ENCODE data around the gene NGEF.

GRCh38 chr2:233025706-233026105 is 12.7 kb upstream of the NGEF start:
- TF ChIP-seq REST (IDR thresholded peaks at IDR 0.05; ENCODE audit: insufficient read depth in 1 of 2, low read depth in 2 of 2, low read length in 2 of 2) (no peak), TAF1 (IDR thresholded peaks at IDR 0.05; ENCODE audit: borderline replicate concordance, insufficient read depth, low read length) (no peak)
